GM19395 (cell line): Measurements from ENCODE around the gene RNGTT.
"Not testable (repeated sequence)": the region's sequence is repeated elsewhere in the genome, so short reads cannot be mapped to it uniquely, and the experiment has no call there.

ENCODE experiments used
- ATAC-seq: cut with Tn5 transposase; IDR thresholded peaks from one replicate; pipeline ENCODE4 v1.9.1; 2021; ENCODE audit warnings: mild to moderate bottlenecking, moderate library complexity; ENCODE audit not compliant: unreplicated experiment

Gene RNGTT

GRCh38 chr6:88741939-88742338, 221.5 kb downstream of the RNGTT start:
- ATAC-seq: no peak

- no peak for ATAC-seq
These were observed 222.3 kb downstream of the RNGTT start for GRCh38 chr6:88741071-88741470.

- no peak for ATAC-seq
These were observed 228.9 kb downstream of the RNGTT start for GRCh38 chr6:88734544-88734943.

GRCh38 chr6:88730611-88731011, 232.8 kb downstream of the RNGTT start:
- no peak for ATAC-seq

- no peak for ATAC-seq
These were observed 234.7 kb downstream of the RNGTT start for GRCh38 chr6:88728756-88729155.

- not testable (repeated sequence) for ATAC-seq
These were observed 237.0 kb downstream of the RNGTT start for GRCh38 chr6:88726409-88726808.

GRCh38 chr6:88725111-88725975, 238.1 kb downstream of the RNGTT start:
- no peak for ATAC-seq

GRCh38 chr6:88722686-88723085, 240.7 kb downstream of the RNGTT start:
- no peak for ATAC-seq

GRCh38 chr6:88716399-88716798, 247.0 kb downstream of the RNGTT start:
- not testable (repeated sequence) for ATAC-seq

GRCh38 chr6:88712243-88712936, 251.0 kb downstream of the RNGTT start:
- no peak for ATAC-seq

- no peak for ATAC-seq
These were observed 253.6 kb downstream of the RNGTT start for GRCh38 chr6:88709819-88710246.

- no peak for ATAC-seq
These were observed 255.1 kb downstream of the RNGTT start for GRCh38 chr6:88708197-88708744.

- ATAC-seq: peak; percentile 90
These were observed 257.8 kb downstream of the RNGTT start for GRCh38 chr6:88705601-88706000.

- peak; percentile 27 for ATAC-seq
These were observed 258.4 kb downstream of the RNGTT start for GRCh38 chr6:88704980-88705379.

- no peak for ATAC-seq
These were observed 260.4 kb downstream of the RNGTT start for GRCh38 chr6:88702956-88703556.

GRCh38 chr6:88698661-88699060, 264.8 kb downstream of the RNGTT start:
- no peak for ATAC-seq

GRCh38 chr6:88695937-88696336, 267.5 kb downstream of the RNGTT start:
- ATAC-seq: no peak

- no peak for ATAC-seq
These were observed 279.7 kb downstream of the RNGTT start for GRCh38 chr6:88683734-88684133.

- ATAC-seq: no peak
These were observed 282.8 kb downstream of the RNGTT start for GRCh38 chr6:88680654-88681053.

- ATAC-seq: no peak
These were observed 283.6 kb downstream of the RNGTT start for GRCh38 chr6:88679841-88680240.

- no peak for ATAC-seq
These were observed 286.1 kb downstream of the RNGTT start for GRCh38 chr6:88677356-88677755.
